CD4-positive, alpha-beta T cell treated with Interleukin-15 for 1 hour (primary cell): Measurements from ENCODE around the gene PTPRO.

Experiments used
- DNase-seq: peaks from one replicate; pipeline ENCODE4 v3.0.0-alpha.2; 2020

The PTPRO gene

DNA sequence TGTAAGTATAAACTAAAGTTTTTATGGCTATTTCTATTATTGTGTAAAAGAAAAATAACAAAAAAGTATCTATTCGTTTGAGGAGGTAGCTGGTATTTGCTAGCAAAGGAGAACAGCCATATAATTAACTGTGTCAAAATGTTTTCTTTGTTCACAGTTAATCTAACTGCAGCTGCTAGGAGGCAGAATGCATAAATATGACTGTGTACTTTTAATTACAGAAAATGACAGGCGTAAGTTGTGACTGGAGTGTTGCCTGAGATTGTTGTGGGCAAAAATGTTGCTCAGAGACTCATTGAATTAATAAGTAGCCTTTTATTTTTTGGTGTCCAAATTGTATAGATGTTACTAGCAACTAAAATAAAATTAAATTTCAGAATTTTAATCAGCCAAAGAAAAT lies 33.5 kb downstream of the PTPRO start:
- DNase-seq = no peak

DNA sequence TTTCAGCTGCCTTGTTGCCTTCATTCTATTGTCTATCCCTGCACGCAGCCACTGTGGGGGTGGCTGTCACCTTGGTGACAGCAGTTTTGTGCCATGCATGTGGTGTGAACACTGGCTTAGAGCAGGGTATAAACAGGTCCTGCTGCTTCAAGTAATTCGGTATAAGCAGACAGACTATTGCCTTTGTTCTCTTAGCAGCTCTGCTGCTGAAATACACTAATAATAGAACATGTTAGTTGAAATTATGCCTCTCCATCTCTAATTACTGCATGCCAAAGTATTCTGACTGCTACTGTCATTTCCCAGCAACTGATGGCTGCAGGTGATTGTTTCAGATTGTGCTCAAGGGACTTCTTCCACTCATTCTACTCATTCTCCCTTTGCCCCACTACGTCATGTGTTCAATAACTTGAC lies 34.6 kb downstream of the PTPRO start:
- DNase-seq = no peak

DNA sequence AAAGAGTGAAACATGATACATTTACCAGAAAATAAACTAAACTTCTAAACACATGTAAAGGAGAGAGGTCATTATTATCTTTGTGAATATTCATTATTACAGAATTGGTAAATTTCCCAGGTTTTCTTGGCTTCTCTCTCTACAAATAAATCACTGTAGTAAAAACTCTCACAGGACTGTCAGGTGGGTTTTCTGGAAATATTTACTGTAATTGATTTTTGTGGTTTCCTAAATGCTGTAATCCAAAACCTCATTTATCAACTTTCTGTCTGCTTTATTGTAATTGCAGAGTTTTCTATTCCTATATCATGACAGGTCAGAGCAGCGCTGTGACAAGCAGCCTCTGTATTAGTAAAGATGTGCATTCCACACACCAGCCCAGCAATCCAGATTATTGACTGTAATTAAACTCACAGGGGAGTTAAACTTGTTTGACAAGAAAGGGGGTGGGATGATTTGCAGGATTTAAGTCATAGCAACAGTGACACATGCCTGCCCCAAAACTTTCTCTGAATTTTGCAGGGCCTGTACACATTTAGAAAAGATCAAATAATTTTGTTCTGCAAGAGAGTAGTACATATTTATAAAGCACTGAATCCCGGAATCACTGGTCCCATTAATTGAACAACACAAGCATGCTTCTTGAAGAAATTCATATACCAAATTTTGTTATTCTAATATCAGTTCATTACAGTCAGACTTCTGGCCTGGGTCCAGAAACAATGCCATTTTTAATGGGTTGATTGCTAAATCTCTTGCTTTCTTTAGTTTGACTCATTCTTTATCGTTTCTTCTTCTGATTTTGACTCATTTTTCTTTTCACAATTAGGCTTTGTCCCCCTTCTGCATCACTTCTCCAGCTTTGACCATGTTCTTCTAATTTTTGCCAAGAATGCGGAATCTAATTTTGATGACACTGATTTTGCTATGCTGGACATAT lies 42.2 kb downstream of the PTPRO start:
- DNase-seq = no peak

DNA sequence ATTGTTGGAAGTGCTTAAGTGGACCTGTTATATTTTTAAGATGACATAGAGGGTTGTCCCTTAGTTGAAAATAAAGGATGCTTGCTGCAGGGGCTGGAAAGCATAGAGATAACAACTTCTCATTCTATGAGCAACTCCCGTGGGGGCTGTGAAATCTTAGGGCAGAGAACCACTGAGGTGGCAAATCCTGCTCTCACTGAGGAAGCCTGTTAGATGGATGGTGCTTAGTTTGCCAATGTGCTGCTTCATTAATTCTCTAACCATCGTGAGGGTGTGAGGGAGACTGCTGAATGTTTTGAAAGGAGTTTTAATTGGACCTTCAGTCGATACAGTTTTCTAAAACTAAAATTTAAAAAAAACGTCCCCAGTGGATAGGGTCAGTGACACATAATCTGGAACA lies 46.5 kb downstream of the PTPRO start:
- no peak for DNase-seq

DNA sequence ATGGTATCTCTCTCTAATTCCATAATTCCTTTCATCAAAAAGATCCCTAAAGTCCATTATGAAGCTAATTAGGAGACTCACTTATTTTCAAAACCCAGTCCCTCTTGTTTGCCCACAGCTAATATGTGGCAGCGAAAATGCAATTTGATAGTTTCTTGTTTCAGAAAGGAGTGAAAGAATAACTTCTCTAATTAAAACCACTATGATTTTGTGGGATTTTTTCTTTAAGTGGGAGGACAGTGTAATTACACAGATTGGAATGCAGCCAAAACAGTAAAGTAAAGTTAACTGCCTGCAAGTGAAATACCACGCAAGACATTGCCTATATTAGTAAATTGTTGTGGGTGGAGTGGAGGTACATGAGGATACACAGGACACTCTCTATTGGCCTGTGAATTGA lies 50.0 kb downstream of the PTPRO start:
- no peak for DNase-seq

DNA sequence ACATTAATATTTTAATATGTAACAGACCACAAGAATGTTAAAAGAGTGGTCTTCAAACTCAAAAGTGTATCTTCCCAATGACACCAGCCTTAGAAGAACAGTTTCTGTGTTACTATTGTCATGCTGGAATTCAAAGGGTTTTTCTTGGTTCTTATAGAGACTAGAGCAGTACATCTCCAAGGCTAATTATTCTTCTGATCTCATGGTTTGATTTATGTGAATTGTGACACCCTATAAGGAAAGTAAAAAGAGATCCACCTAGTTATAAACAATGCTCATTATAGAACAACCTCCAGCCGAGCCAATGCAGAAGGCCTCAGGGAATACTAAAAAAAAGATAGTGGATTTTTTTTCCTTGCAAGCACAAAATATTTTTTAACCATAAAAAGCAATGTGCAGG lies 65.5 kb downstream of the PTPRO start:
- DNase-seq = no peak

DNA sequence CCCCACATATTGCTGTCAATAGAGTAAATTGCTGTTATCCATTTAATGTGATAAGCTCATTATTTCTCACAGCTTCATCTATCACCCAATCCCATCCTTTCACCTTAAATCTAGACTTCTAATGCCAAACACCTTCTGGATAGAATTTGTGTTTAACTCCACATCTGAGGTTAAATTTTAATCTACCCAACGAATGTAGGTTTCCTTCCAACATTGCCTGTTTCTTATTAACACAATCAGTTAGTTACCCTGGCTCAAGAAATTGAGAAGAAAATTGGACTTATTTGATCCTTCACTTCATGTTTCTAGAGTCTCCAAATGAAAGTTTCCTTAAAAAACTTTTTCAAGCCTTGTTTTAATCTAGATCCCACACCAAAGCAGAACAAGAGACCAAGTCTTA lies 67.3 kb downstream of the PTPRO start:
- DNase-seq = no peak

DNA sequence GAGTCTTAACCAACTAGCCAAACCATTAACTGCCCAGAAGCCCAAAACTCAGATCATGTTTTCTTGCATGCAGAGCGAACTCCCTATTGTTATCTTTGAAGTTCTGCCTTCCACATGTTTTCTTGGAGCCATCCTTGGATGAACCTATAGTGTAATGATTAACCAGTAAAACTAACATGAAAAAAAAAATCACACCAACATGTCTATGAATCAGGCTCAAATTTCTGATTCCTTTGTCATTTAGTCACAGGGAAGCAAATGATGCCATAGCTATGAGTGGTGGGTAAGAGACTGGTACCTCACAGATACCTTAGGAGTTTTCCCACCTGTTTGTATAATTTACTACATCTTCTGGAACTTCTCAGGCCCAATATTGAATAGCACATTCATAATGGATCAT lies 70.7 kb downstream of the PTPRO start:
- DNase-seq = no peak

DNA sequence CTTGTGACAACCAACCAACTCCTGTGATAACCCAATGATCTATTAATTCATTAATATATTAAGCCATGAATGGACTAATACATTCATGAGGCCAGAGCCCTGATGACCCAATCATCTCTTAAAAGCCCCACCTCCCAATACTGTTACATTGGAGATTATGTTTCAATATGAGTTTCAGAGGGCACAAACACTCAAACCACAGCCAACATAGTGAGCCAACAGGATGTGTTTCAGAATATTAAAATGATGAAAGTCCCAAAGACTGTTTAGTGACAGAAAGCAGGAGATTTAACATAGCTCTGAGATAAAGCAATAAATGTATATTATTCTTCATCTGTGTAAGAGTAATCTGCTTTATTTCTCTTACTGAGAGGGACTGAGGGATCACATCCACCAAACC lies 71.7 kb downstream of the PTPRO start:
- no peak for DNase-seq

DNA sequence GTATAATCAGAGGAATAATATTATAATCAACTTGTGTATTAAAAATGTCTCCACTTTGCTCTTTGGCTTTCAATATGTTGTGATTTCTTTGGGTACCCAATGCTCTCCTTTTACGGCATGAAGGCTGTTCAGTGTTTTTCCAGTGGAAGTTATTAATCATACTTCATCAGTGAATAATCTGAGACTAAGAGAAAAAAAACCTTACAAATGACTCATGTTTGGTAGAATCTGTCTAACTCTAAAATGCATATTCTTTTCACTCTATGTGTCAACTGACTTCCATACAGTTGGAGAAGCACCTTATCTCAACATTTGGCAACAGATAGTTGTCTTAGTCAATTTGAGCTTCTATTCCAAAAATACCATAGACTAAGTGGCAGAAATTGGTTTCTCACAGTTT lies 82.2 kb downstream of the PTPRO start:
- no peak for DNase-seq

DNA sequence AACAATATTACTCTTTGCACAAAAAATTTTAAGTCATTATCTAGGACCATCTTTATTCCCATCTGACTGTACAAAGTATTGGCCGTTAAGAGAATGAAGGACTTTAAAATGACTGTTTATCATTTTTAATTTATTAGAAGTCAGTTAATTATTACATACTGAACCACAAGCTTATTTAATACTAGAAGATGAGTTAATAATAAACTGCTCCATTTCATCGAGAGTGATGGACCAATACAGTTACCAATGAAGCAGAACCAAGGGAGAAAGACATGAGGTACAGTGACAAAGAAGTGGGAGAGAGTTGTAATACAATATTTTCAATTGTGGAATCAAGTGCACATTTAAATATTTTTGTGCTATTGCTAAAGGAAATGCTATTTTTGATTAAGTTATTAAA lies 83.3 kb downstream of the PTPRO start:
- no peak for DNase-seq

DNA sequence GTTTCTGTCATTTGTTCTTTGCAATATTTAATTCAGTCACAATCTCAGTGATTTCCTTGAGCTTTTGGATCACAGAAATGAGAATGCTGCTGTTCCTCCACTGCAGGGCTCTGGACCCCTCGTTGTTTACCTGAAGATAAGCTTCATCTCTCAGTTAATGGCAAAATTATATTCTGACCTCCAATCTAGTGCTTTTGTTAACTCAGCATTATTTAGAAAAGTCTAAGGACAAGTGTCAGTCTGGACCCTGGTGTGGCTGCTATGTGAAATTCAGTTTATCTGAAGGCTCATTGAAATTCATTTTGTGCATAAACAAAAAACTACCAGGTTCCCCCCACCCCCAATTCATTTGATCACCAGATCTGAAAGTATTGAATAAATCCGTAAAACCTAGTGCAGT lies 84.7 kb downstream of the PTPRO start:
- DNase-seq = no peak

DNA sequence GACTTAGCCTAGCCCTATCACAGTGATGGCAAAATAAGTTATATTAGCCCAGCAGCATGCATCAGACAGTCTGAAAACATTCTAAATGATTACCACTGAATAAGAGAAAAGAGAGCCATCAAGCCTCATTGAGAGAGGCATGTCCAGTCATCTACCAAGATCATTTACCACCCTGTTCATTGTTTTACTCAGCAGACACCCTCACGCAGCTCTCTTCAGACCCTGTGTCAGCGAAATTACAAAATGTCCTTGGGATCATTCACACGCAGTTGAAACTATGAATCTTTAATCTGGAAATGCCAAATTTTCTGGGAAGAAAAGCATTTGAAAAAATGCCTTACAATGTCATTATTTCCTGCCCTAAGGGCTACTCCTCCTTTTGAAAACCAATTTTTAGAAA lies 89.5 kb downstream of the PTPRO start:
- no peak for DNase-seq

DNA sequence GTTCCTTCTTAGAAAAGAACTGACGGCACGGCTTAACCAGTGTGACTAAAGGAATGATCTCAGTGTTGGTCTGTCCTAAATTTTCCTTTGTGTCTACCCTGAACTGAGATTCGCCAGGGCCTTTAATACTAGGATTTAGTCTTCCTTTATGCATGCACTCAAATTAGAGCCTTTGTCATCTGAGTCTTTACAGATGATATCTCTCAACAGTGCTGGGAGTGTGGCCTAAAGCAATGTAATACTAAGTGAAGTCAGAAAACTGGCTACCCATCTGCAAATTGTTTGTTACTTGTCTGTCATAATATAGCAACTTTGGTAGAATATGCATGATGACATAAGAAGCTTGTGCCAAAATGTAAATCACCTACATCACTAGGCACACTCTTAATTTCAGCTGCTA lies 95.4 kb downstream of the PTPRO start:
- no peak for DNase-seq

DNA sequence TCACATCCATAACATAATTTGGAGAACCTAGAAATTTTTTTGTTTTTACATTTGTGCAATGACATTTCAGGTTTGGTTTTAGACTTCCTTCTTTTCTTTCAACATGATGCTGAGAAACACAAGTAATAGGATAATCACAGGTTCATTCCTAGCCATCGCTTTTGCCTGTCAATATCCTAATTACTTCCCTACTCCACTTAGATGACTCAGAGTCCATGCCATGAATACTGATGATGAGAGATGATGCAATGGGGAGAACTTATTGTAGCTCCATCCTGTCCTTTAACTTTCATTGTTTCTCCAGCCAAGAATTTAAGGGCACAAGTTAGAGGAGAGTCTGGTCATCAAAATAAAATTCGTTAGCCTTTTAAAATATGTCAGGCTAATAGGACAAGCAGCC lies 101.3 kb downstream of the PTPRO start:
- DNase-seq = no peak

DNA sequence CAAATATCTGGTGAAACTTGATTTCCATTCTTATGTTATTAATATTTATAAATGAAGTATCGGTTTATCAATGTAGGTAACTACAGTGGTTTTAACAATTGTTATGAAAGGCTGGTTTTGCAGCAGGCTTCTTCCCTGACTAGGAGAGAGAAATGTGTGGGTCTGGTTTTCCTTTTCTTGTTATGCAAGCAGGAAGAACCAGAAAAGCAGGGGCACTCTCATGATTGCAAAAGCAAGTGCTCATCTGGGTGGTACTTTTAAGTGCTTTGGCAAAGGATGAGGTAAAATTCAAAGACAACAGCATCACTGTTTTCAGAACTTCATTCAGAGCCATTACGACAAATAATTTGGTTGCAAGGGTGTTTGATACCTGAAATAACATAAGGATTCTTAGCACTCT lies 105.6 kb downstream of the PTPRO start:
- no peak for DNase-seq

DNA sequence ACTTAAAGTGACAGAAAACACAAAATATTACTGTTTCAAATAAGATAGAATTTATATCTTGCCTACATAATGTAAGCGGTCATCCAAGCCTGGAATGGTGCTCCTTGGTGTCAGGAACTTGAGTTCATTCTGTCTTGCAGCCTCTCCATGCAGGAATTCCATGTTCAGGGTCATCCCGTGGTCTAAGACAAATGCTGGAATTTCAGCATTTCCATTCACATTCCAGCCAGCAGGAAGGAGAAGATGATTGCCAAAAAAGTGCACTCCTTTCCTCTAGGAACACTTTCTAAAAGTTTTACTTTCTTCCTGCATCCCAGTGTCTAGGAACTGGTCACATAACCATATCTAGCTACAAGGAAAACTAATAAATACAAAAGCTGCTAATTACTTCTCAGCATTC lies 106.3 kb downstream of the PTPRO start:
- no peak for DNase-seq

DNA sequence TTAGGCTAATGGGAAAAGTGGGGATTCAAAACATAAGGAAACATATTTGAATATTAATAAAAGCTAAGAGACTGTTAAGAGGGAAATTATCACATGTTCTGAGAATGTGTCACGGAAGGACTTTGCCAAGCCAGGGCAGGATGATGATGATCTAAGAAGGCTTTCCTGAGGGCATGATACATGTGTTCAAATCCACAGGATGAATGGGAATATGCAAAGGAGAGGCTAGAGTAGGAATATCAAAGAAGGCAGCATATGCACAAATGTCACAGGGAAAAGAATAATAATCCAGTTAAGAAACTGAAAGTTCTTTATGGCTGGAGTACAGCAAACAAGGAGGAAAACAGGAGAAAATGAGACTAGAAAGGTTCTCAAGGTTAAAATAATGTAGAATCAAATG lies 107.0 kb downstream of the PTPRO start:
- DNase-seq = no peak

DNA sequence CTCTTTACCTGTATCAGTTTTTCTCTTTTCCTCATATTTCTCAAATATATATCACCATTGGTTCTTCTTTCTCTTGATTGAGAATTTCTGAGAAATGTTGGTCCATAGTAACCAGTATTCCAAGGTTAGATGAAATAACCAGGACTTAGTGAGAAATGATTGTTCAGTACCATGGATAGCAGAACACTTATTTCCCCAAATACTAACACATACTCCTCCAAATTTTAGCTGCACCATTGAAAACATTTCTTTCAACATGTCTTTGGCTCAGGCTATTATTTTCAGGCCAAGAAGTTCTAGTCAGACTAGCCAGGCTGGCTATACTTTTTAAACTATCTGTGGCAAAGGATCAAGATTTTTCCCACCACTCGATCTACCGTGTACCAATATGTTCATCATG lies 113.3 kb downstream of the PTPRO start:
- no peak for DNase-seq

DNA sequence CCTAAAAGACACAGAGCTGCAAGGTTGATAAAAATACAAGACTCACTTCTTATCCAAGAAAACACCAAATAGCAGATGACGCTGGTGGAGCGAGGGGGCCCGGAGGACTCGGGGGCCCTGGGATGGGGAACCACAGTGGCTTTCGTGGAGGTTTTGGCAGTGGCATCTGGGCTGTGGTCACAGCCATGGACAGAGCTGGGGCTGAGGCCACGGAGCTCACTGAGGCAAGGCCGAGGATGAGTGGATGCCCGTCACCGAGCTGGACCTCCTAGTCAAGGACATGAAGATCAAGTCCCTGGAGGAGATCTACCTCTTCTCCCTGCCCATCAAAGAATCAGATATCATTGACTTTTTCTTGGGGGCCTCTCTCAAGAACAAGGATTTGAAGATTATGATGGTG lies 117.2 kb downstream of the PTPRO start:
- DNase-seq = no peak

DNA sequence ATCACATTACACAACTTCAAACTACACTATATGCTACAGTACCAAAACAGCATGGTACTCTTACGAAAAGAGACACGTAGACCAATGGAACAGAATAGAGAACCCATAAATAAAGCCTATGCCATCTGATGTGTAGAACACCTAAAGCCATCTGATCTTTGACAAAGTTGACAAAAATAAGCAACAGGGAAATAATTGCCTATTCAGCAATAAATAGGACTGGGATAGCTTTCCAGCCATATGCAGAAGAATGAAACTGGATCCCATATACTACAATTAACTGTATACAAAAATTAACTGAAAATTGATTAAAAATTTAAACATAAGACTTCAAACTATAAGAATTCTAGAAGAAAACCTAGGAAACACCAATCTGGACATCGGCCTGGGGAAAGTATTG lies 120.7 kb downstream of the PTPRO start:
- DNase-seq = no peak

DNA sequence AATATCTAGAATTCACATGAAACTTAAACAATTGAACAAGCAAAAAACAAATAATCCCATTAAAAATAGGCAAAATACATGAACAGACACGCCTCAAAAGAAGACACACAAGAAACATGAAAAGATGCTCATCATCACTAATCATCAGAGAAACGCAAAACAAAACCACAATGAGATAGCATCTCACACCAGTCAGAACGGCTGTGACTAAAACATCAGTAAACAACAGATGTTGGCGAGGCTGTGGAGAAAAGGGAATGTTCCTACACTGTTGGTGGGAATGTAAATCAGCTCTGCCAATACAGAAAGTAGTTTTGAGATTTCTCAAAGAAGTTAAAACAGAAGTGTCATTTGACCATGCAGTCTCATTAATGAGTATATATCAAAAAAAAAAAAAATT lies 121.3 kb downstream of the PTPRO start:
- no peak for DNase-seq

DNA sequence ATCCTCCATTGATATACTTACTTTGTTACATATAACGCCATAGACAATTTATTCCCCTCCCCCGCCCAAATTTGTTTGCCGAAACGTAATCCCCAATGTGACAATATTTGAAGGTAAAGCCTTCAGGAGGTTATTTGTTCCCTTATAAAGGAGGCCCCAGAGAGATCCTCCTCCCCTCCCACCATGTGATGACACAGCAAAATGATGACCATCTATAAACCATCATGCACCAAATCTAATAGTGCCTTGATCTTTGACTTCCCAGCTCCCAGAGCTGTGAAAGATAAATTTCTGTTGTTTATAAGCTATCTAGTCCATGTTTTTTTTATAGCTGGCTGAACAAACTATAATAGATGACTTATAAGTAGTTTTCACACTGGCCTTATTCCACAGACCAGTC lies 122.2 kb downstream of the PTPRO start:
- DNase-seq = no peak

DNA sequence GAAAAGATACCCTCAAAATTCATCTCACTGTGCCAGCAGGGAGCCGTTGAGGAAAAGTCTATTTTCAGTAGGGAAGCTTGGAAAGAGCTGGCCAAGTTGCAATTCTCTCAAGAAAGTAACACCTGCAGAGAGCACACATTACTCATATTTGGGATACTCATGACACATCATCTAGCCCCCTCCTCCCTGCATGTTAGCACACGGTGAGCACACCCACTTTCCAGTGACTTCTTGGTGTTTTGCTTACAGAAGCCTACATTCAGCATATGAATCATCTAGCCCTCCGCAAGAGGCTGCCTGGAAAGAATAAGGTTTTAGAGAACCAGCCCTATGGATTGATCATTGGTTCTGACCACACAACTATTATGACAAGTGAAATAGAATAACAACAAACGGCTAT lies 124.5 kb downstream of the PTPRO start:
- DNase-seq = no peak

DNA sequence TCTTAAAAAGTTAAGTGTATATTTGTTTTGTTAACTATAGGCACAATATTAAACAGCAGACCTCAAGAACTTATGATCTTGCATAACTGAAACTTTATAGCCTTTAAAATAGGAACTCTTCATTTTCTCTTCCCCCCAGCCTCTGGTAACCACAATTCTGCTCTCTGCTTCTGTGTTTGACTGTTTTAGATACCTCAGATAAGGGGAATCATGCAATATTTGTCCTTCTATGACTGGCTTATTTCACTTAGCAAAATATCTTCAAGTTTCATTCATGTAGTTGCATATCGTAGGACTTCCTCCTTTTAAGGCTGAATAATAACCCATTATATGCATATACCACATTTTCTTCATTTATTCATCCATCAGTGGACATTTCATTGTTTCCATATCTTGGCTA lies 131.3 kb downstream of the PTPRO start:
- no peak for DNase-seq
